GM19395 (cell line): Measurements from ENCODE around the gene ESR1.
"Not testable (repeated sequence)": the region's sequence is repeated elsewhere in the genome, so short reads cannot be mapped to it uniquely, and the experiment has no call there.

ENCODE experiments used
- ATAC-seq: cut with Tn5 transposase; IDR thresholded peaks from one replicate; pipeline ENCODE4 v1.9.1; 2021; ENCODE audit warnings: mild to moderate bottlenecking, moderate library complexity; ENCODE audit not compliant: unreplicated experiment

The ESR1 gene

DNA sequence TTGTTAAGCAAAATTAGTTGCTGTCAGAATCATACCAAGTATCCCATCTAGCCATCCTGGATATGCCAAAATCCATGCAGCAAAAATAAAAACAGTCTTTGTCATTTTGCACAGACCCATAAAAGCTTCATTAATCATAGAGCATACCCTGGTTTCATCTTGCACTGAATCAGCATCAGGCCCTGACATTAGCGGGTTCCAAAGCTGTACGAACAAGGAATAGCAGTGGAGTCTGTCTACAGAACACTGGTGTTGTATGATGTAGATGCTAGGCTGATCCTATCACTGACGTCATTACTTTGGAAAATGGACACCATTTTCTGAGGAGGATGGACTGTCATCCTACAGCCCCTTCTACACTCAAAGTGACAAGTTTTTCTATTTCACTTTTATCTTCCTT lies 315.6 kb downstream of the ESR1 start:
- no peak for ATAC-seq

DNA sequence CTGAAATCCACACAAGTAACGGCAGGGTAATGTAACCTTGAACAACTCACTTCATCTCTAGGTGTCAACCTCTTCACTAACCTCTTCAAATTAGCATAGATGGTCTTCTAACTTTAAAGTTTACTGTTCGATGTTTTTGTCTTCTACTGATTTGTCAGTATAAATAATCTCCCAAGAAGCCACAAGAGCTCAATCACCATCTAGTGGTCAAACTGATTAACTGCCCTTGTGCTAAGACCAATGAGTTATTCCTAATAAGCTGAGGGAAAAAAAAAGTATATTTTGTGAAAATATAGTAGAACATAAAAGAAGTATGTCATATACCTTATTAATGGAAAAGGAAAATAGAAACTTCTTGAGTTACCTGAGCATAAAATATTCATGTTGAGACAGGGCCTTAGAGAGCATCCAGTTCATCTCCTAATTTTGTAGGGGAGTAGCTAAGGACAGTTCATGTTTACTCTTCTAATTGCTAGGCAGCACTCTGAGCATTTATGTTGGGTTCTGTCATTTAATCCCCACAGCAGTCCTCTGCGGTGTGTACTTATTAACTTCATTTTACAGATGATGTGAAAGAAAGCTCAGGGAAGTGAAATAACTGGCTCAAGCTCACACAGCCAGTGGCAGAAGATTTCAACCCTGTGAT lies 317.1 kb downstream of the ESR1 start:
- peak; percentile 71 for ATAC-seq

DNA sequence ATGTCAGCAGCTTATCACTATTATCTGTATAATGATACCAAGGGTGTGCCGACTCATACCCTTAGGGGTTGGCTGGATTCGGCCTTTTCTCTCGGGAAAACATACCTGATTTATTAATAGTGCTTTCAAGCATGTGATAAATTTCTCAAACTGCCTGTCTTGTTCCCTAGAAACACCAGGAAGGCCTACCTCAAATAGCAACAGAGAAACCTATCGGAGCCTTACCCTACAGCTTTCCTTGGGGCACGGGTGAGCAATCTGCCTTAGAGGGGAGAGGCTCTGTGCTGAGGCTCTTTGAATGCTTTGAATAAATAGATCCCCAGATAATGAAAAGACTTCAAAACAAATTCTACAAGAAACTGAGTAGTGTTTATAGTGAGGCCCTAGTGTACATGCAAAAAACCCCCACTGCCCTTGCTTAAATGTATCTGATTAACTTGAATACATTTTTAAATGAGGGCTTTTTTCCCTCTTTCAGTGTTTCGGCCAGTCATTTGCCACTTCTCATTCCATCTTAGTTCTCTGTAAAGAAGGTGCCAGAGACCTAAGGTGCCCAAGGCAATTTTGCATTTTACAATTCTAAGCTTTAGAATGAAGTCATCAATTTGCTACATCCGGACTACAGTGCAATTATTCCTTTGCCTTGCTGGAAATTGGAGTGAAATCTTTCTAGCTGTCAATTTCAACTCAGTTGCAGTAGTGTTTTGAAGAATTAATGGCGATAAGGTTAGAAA lies 320.1 kb downstream of the ESR1 start:
- no peak for ATAC-seq

DNA sequence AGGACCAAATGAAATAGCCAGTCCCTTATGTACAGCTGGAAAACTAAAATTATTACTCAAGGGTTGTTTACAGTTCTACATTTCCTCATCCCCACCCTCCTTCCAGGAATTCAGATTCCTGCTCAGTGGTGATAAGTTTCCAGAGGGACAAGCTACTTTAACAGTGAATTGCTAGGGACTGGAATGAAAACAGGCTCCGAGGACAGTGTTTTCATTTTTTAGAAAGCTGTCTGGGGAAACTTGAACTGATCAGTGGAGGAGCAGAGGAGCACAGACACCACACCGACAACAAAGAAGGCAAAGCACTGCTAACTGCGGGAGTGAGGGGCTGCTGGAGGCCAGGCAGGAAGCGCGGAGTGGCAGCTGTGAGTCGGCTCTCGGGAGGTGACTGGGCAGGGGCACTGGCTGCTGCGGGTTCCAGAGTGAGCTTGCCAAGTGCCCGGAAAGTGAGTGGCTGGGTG lies 322.2 kb downstream of the ESR1 start:
- ATAC-seq = no peak

DNA sequence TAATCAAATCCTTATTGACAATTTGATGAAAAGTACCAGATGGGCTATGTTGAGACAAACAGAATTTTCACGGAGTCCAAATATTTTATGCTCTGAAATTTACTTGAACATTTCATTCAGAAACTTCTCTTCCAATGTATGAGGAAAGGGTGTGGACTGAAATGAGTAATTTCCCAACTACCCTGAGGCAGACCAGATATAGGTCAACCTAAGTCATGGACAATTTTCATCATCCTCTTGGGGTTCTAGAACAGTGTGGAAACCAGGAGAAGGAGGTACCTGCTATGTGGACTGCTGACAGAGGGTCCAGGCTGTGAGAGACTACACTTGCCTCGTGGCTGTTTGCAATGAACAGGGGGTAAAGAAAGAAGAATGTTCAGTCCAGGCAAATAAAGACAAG lies 323.0 kb downstream of the ESR1 start:
- no peak for ATAC-seq

DNA sequence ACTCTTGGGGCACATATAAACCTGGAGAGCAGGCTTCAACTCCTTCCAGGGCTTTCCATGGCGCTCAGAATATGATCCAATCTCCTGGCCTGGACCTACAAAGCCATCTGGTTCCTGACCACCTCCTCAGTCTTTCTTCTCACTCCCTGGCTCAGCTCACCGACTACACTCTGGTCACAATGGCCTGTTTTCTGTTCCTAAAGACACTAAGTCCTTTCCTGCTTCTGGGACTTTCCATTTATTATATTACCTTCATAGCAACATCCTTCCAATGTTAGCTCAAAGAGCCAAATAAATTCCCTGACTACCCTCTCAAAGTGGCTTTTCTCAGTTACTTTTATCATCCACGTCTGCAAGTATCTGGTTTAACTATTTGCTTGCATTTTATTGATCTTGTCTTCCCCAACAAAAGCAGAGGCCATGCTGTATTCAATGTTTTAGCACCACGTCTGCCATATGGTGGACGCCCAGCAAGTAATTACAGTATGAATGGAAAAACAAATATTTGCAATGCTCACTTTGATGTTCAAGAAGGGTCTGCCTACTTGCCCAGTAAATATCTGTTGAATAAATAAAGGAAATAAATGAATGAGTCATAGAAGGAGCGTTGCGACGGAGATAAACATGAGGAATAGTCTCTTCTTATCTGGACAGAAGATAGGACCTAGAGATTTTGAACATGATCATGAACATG lies 328.4 kb downstream of the ESR1 start:
- no peak for ATAC-seq

DNA sequence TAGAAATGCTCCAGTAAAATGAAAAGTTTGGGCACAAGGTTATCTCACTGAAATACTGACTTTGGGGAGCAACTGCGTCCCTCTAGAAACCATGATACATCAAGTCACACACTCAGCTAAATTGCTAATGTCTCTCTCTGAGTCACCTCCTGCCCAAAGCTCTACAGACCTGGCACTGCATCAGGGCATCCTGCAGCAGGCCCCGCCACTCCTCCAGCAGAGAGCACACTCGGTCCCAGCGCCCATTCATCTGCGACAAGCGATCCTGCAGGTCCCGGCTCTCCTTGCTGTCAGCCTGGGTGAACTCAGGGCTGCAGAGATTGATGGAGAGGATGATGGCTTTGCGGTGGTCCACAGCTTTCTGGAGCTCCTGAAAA lies 329.0 kb downstream of the ESR1 start:
- ATAC-seq = no peak

DNA sequence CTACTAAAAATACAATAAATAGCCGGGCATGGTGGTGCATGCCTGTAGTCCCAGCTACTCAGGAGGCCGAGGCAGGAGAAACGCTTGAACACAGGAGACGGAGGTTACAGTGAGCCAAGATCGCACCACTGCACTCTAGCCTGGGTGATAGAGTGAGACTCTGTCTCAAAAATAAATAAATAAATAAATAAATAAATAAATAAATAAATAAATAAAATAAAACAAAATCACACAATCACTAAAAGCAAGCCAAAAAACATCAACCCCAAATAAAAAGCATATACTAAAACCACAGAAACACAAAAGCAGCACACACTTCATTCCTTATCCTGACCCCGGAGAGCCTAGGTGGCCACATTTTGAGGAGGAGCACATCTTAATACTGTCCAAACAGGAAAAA lies 330.9 kb downstream of the ESR1 start:
- ATAC-seq = not testable (repeated sequence)

DNA sequence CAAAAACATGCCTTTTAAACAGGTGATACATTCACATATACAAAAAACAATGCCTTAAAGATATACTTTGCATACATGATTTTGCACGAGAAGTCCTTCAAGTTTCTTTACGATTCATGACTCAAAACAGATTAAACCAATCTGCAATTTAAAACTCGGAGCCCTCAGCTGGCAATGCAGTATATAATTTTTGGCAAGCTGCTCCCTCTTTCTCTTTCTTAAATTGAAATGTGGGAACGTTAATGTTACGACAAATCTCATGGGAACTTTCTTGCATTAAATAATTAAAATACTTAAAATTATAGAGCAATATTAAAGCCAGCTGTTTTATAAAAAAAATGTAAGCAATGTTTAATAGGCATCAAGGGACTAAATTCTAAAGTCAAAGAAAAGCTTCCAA lies 334.6 kb downstream of the ESR1 start:
- no peak for ATAC-seq

DNA sequence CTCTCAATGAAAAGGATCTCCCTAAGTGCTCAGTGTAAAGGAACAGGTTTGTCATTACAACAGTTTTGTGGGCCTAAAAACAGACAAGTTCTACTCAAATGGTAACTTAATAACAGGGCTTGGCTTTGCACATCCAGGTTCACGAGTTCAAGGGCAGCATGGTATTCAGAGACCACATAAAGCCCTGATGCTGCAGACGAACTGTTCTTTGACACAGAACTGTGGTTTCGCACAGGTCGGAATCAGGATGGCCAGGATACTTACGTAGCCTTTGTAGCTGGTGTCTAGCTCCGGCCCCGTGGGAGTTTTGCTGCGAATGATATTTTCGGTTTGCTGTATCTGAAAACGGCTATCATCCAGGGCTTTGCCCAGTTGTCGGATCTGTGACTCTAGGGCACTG lies 335.9 kb downstream of the ESR1 start:
- no peak for ATAC-seq

DNA sequence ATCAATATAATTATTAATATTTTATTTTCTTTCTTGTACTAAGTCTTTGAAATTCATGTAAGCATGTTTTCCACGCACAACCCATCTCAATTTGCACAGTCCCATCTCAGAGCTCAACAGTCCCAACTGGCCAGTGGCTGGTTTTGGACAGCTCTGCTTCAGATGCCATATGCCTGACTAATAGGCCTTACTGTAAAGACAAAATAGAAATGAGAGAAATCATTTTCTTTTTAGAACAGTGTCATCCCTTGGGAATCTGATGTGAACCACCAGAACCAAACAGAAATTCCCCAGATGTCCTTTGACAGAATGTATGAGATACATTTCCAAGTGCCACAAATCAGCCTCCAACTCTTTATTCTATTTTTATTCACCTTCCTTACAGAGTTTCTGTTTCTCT lies 338.9 kb downstream of the ESR1 start:
- no peak for ATAC-seq

DNA sequence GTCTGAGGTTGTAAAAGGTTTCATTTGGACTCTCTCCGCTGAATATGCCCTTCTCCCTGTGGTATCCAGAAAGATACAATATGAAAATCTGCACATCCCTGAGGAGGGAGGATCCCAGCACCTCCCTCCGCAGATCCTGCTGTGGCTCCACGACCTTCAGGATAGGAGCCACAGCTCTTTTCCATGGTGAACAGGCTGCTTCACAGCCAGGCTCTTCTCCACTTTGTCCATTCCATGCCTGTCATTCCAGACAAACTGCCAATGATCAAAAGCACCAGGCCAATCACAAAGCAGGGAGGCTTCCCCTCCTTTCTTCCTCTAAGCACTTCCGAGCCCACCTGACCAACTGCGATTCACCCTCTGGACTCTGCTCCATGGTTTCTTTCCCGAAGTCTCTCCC lies 339.8 kb downstream of the ESR1 start:
- no peak for ATAC-seq

DNA sequence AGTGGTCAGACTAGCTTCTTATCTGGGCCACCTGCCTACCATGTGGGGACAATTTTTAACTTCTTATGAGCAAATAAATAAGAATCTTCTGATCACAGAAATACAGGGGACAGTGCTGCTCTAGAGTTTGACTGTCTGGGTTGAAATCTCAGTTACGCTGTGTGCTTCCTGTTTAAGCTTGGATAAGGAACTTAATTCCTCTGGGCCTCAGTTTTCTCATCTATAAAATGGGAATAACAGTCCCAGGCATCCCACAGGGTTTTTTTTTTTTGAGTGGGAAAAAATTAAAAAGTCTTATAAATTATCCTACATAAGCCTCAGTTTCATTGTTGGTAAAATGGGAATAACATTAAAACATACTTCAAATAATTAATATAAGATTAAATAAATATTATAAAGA lies 340.9 kb downstream of the ESR1 start:
- no peak for ATAC-seq

DNA sequence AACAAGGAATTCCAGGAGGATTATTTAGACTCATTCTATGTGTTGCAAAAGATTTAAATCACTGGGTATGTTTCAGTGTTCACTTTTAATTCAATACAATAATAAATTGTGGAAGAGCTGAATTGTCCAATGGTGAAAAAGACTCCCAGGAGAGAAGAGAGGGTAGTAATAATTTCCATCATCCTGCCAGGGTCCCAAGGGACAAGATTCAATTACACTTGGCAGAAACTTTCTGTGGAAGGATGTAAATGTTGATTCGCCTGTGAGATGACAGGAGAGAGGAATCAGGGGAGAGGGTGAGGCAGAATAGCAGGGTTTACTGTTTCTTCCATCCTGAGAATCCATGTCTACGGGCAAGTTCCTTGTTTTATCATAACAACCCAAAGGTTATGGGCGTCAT lies 342.7 kb downstream of the ESR1 start:
- no peak for ATAC-seq

DNA sequence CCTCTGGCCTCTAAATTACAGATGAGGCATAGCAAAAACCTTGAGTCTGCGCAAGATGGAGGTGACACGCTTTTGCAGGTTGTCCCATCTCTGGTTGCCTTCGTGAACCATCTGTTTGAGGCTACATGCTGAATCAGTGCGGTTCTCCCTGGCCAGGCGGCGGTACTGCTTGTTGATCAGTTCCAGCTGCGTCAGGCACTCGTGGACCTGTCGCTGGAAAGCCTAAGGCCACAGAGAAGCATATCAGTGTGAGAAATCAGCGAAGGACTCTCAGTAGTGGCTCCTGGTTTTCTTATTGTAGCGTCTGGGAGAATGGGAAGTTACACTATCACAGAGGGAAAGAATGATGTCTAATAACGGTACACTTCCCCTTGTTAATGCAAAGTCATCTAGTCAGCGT lies 344.4 kb downstream of the ESR1 start:
- ATAC-seq = no peak

DNA sequence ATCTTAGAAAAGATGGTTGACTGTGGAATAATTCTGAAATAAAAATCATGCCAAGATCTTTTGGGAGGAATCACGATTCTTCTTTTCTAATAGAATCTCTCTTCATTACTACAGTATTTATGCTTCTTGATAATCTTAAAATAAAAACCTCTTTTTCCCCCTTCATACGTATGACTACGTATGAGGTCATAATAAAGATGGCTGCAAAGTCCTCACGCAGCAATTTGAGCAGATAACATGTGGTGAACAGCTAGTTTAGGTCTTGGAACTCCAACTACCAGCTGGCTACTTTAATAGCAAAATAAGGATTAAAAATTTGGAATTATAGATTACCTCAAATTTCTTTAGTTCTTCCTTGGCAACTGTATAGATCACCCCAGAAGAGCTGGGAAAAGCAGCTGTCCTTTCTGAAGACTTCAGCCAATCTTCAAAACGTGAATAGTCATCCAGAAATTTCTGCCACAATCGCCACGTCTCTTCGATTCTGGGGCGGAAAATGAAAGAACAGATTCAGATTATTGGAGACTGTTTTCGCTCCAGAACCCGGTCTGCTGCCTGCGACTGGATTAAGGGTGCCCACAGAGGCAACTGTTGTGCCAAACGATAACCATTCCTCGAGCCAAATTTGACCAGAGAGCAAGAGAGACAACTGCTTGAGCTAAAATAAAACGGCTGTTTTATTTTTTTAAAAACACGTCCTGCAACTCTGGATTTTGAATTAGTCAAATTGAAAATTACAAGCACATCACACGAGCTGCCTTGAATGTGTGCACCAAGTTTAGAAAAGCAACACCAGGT lies 347.3 kb downstream of the ESR1 start:
- no peak for ATAC-seq

DNA sequence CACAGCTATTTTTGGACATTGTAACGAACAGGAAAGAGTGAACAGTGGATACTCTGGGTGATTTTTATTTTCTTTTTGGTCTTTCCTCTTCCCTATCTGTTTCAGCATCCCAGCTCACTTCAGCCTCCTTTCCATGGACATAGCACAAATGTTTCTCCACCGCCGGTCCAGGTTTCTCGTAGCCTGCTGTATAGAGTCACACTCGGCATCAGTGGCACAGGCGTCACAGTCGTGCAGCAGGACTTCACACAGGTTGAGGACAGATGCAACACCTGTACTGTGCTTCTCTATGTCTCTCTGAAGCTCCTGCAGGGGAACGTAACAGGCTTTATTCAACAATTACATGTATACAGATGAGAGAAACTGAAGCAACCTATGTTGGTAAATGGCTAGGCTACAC lies 348.3 kb downstream of the ESR1 start:
- ATAC-seq = no peak

DNA sequence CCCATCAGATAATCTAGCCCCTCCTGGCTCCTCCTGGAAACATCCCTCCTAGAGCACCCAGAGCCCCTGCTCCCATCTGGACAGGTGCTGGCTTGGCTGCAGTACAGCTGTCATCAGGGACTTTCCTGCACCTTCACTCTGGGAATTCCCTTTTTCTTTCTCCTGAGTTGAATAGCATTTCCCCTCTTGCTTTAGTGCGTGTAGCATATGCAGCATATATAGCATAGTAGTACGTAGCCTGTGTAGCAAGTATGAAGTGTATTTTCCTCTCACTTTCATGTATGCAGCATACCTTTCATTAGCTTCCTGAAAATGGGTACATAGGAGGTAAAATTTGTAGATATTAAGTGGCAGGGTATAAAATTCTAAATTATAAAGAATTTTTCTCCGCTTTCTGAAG lies 352.9 kb downstream of the ESR1 start:
- peak; percentile 94 for ATAC-seq

DNA sequence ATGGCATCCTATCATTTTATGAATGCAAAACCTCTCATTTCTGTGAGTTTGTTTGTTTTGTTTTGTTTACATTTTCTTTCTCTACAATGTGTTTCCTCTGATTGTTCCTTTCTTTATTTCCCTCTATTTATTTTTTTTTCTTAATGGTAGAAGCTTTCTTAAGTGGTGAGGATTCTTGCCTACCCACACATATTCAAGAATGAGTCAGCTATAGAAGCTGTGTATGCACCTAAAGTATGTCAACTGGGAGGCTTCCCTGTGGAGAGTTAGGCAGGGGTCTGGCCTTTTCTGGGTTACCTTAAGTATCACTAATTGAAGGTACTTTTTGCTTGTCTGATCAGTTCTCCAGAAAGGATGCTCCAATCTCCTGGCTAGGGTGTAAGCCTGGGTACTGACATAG lies 354.0 kb downstream of the ESR1 start:
- peak; percentile 41 for ATAC-seq

DNA sequence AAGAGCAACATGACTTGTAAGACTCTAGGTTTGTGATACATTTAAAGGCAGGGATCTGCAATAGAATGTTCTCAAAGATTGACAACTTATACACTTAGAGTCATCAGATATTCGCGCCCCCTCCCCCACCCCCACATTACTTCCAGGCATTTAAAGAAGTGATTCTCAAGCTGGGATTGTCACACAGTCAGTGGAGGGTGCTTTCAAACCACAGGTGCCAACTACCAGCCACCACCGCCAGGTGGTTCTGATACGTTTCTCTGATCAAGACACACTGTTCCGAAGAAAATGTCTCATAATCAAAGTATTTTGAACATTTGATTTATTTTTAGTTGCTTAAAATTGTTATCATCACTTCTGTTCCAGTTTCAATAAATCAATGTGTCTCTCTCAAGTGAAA lies 357.5 kb downstream of the ESR1 start:
- ATAC-seq = no peak

DNA sequence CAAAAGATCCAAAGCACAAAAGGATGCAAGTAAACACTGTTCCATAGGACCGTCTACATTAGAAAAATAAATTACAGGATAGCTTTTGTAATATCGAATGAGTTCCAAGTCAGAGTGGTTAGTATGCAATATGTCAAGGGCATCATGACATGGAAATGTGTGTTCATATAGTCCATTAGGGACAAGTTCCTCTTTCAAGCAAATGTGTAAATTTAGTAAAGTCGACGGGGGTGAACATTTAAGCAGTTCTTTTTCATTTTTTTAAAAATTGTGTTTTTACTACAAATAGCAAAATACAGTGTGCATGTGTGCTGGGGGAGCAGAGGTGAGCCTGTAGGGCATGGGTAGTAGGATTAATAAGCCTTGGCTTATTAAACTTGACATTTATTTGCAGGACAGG lies 359.0 kb downstream of the ESR1 start:
- ATAC-seq = no peak
